SK-N-MC (cell line): Measurements from ENCODE around the gene NCOA1.

Experiments
- DNase-seq: peaks from one replicate; pipeline ENCODE4 v3.0.0-alpha.2; 2011; ENCODE audit warnings: low read depth, low spot score
- H3K27ac ChIP-seq: fragments of 200-600 bp; sonication (generic); 2 replicates; pipeline ENCODE4 v1.5.1; 2016; ENCODE audit warnings: mixed run types
- H3K36me3 ChIP-seq: fragments of 200-600 bp; sonication (generic); 2 replicates; pipeline ENCODE4 v1.6.1; 2017; ENCODE audit warnings: antibody characterized with exemption, low read length, mixed read lengths; ENCODE audit not compliant: insufficient read depth
- H3K4me3 ChIP-seq: fragments of 200-600 bp; sonication (generic); 2 replicates; pipeline ENCODE4 v1.5.1; 2016
- H3K9ac ChIP-seq: fragments of 200-600 bp; sonication (generic); 2 replicates; pipeline ENCODE4 v1.8.0; 2017; ENCODE audit warnings: mixed run types, mixed read lengths; ENCODE audit not compliant: insufficient read length
- H3K9me3 ChIP-seq: fragments of 200-600 bp; sonication (generic); 2 replicates; pipeline ENCODE4 v1.6.1; 2017; ENCODE audit warnings: low read depth, mild to moderate bottlenecking, antibody characterized with exemption, low read length, moderate library complexity, mixed read lengths
- EZH2 ChIP-seq: fragments of 200-600 bp; sonication (generic); IDR thresholded peaks from one replicate; pipeline ENCODE4 v1.6.1; 2017; ENCODE audit warnings: antibody characterized with exemption
- FOXP2 ChIP-seq: optimal IDR thresholded peaks from 2 replicates; pipeline ENCODE3; 2011; ENCODE audit warnings: mild to moderate bottlenecking, moderate library complexity; ENCODE audit not compliant: insufficient read depth; ENCODE audit errors: extremely low read length, control extremely low read depth
- POLR2AphosphoS5 ChIP-seq: IDR thresholded peaks from 2 replicates; pipeline ENCODE4 v1.6.1; 2012; ENCODE audit warnings: mild to moderate bottlenecking, low read depth, low read length, borderline replicate concordance

Gene NCOA1

GRCh38 chr2:24485197-24485596 lies 5.9 kb upstream of the NCOA1 start:
- H3K9ac ChIP-seq: no peak overlapping the region
- H3K4me3 ChIP-seq: no peak overlapping the region
- no peaks in the 10 kb centered on the region for H3K36me3 ChIP-seq
- no peak for TF ChIP-seq POLR2AphosphoS5
- TF ChIP-seq FOXP2: no peak
- TF ChIP-seq EZH2: no peak
- DNase-seq: no peak
- no peak overlapping the region for H3K27ac ChIP-seq
- no peaks in the 10 kb centered on the region for H3K9me3 ChIP-seq

- H3K4me3 ChIP-seq: no peak overlapping the region
- H3K9ac ChIP-seq: no peak overlapping the region
- TF ChIP-seq POLR2AphosphoS5: no peak
- TF ChIP-seq EZH2: no peak
- TF ChIP-seq FOXP2: no peak
- H3K27ac ChIP-seq: no peak overlapping the region
- DNase-seq: no peak
- no peaks in the 10 kb centered on the region for H3K9me3 ChIP-seq
- no peaks in the 10 kb centered on the region for H3K36me3 ChIP-seq
These were observed 4.3 kb upstream of the NCOA1 start for GRCh38 chr2:24486636-24487205.

- no peaks in the 10 kb centered on the region for H3K9me3 ChIP-seq
- no peaks in the 10 kb centered on the region for H3K36me3 ChIP-seq
- H3K27ac ChIP-seq: peak overlapping the region; percentile 65; the same call in 1 of the 2 replicates
- DNase-seq: no peak
- H3K4me3 ChIP-seq: peak overlapping the region; percentile 84
- H3K9ac ChIP-seq: no peak overlapping the region
- TF ChIP-seq EZH2 (no peak), FOXP2 (no peak), POLR2AphosphoS5 (no peak)
These were observed 1.4 kb upstream of the NCOA1 start for GRCh38 chr2:24489465-24490180.

- no peak for DNase-seq
These were observed 819 bp upstream of the NCOA1 start for GRCh38 chr2:24490181-24490689.

GRCh38 chr2:24491542-24492420 lies 727 bp downstream of the NCOA1 start:
- no peak for TF ChIP-seq EZH2
- no peak for TF ChIP-seq FOXP2
- TF ChIP-seq POLR2AphosphoS5: no peak
- Histone ChIP-seq H3K9ac (peak overlapping the region; percentile 32), H3K9me3 (no peaks in the 10 kb centered on the region), H3K27ac (no peak overlapping the region), H3K36me3 (no peaks in the 10 kb centered on the region), H3K4me3 (peak overlapping the region; percentile 85)
- DNase-seq: no peak

More at GRCh38 chr2:24490181-24490689, 819 bp upstream of the NCOA1 start:
- Histone ChIP-seq H3K36me3 (no peaks in the 10 kb centered on the region), H3K9ac (peak overlapping the region; percentile 51), H3K4me3 (peak overlapping the region; percentile 84), H3K27ac (peak overlapping the region; percentile 65), H3K9me3 (no peaks in the 10 kb centered on the region)
- TF ChIP-seq POLR2AphosphoS5: no peak
- TF ChIP-seq EZH2: no peak
- TF ChIP-seq FOXP2: no peak

- no peaks in the 10 kb centered on the region for H3K9me3 ChIP-seq
- no peak for DNase-seq
- peak overlapping the region; percentile 85 for H3K4me3 ChIP-seq
- H3K9ac ChIP-seq: peak overlapping the region; percentile 32
- TF ChIP-seq FOXP2 (no peak), POLR2AphosphoS5 (no peak), EZH2 (no peak)
- H3K27ac ChIP-seq: peak overlapping the region; percentile 37; the same call in 1 of the 2 replicates
- H3K36me3 ChIP-seq: no peaks in the 10 kb centered on the region
These were observed 1.6 kb downstream of the NCOA1 start for GRCh38 chr2:24492421-24493279.

GRCh38 chr2:24493713-24494112 lies 2.7 kb downstream of the NCOA1 start:
- TF ChIP-seq FOXP2 (peak; percentile 84), POLR2AphosphoS5 (no peak)
- H3K36me3 ChIP-seq: no peaks in the 10 kb centered on the region
- peak overlapping the region; percentile 37; the same call in 1 of the 2 replicates for H3K27ac ChIP-seq
- peak overlapping the region; percentile 85 for H3K4me3 ChIP-seq
- no peaks in the 10 kb centered on the region for H3K9me3 ChIP-seq
- DNase-seq: no peak
- H3K9ac ChIP-seq: no peak overlapping the region

- TF ChIP-seq POLR2AphosphoS5 (no peak), FOXP2 (no peak), EZH2 (no peak)
- DNase-seq: no peak
- peak overlapping the region; percentile 16; the same call in 1 of the 2 replicates for H3K27ac ChIP-seq
- H3K9me3 ChIP-seq: no peaks in the 10 kb centered on the region
- H3K4me3 ChIP-seq: peak overlapping the region; percentile 85; the same call in 1 of the 2 replicates
- no peak overlapping the region for H3K9ac ChIP-seq
- H3K36me3 ChIP-seq: no peaks in the 10 kb centered on the region
These were observed 3.4 kb downstream of the NCOA1 start for GRCh38 chr2:24494410-24494809.
